GM12878 (cell line): ENCODE measurements around the gene DYRK1B. TPM values are rescaled to one million over a fixed set of nuclear protein-coding genes. Genes with fewer than 3 reads are reported as not detected.

Source experiments
- ATF3 ChIP-seq: IDR thresholded peaks from 2 replicates; pipeline ENCODE4 v1.6.1; 2011; ENCODE audit warnings: low read depth, mild to moderate bottlenecking, low read length, moderate library complexity, borderline replicate concordance; ENCODE audit errors: extremely low read depth
- E2F4 ChIP-seq: IDR thresholded peaks from 2 replicates; pipeline ENCODE4 v1.6.1; 2012; ENCODE audit warnings: low read depth, low read length, improper control_type of control experiment
- HSF1 ChIP-seq: fragments of 150-350 bp; IDR thresholded peaks from 2 replicates; pipeline ENCODE4 v1.6.1; 2014; ENCODE audit warnings: mild to moderate bottlenecking, low read depth, low read length
- IRF4 ChIP-seq: IDR thresholded peaks from 2 replicates; pipeline ENCODE4 v1.6.1; 2011; ENCODE audit warnings: low read depth, low read length
- MEF2B ChIP-seq: fragments of 450-650 bp; IDR thresholded peaks from 2 replicates; pipeline ENCODE4 v1.6.1; 2018; ENCODE audit warnings: mild to moderate bottlenecking, moderate library complexity; ENCODE audit not compliant: partially characterized antibody, poor library complexity, severe bottlenecking
- MLLT1 ChIP-seq: fragments of 450-650 bp; IDR thresholded peaks from 2 replicates; pipeline ENCODE4 v1.6.1; 2016; ENCODE audit warnings: mild to moderate bottlenecking
- PKNOX1 ChIP-seq: fragments of 450-650 bp; IDR thresholded peaks from 2 replicates; pipeline ENCODE4 v1.6.1; 2016; ENCODE audit warnings: mild to moderate bottlenecking
- RAD21 ChIP-seq: IDR thresholded peaks from 2 replicates; pipeline ENCODE4 v1.6.1; 2011; ENCODE audit warnings: mild to moderate bottlenecking, low read depth, low read length, moderate library complexity; ENCODE audit not compliant: insufficient read depth
- RUNX3 ChIP-seq: IDR thresholded peaks from 2 replicates; pipeline ENCODE4 v1.6.1; 2012; ENCODE audit warnings: low read length, inconsistent platforms
- STAT3 ChIP-seq: IDR thresholded peaks from 2 replicates; pipeline ENCODE4 v1.6.1; 2011; ENCODE audit warnings: low read depth, low read length, improper control_type of control experiment
- SUPT20H ChIP-seq: IDR thresholded peaks from 2 replicates; pipeline ENCODE4 v1.6.1; 2011; ENCODE audit warnings: low read depth, mild to moderate bottlenecking, low read length, moderate library complexity, borderline replicate concordance; ENCODE audit not compliant: control insufficient read depth
- SUZ12 ChIP-seq: fragments of 200-600 bp; sonication (generic); IDR thresholded peaks from one replicate; pipeline ENCODE4 v1.6.1; 2018; ENCODE audit warnings: antibody characterized with exemption, mild to moderate bottlenecking; ENCODE audit not compliant: unreplicated experiment
- ZNF217 ChIP-seq: fragments of 450-650 bp; IDR thresholded peaks from 2 replicates; pipeline ENCODE4 v1.6.1; 2017; ENCODE audit warnings: antibody characterized with exemption, mild to moderate bottlenecking
- ZNF24 ChIP-seq: fragments of 450-650 bp; IDR thresholded peaks from 2 replicates; pipeline ENCODE4 v1.6.1; 2017; ENCODE audit warnings: antibody characterized with exemption, mild to moderate bottlenecking
- ZNF687 ChIP-seq: fragments of 450-650 bp; IDR thresholded peaks from 2 replicates; pipeline ENCODE4 v1.6.1; 2017; ENCODE audit warnings: mild to moderate bottlenecking, moderate library complexity
- ZSCAN29 ChIP-seq: fragments of 450-650 bp; IDR thresholded peaks from 2 replicates; pipeline ENCODE4 v1.6.1; 2017; ENCODE audit warnings: mild to moderate bottlenecking, moderate library complexity
- polyA plus RNA-seq, 11 experiments: library from polyadenylated mRNA; depleted of rRNA in 4 of 11; unstranded in 6 of 11; stranded (reverse) in 5 of 11; fragments of >200 nt; fragmentation: Nextera tagmentation in 4 of 11; fragmentation: Illumina TruSeq in 1 of 11; extraction: Ambion mirVana in 4 of 11; extraction: Trizol in 1 of 11; gene quantifications; 1 replicate in 1 of 11; 2 replicates in 10 of 11; pipeline versions ENCODE4 v1.2.1 to v1.2.3, GENCODE V29; 2011 to 2016; ENCODE audit warnings: inconsistent platforms in 2 of 11, missing spikeins in 2 of 11, low read depth in 1 of 11
- total RNA-seq, 4 experiments: library from RNA; depleted of rRNA in 3 of 4; stranded (reverse); fragments of >200 nt in 3 of 4; fragmentation: Illumina TruSeq in 1 of 4; extraction: Trizol in 1 of 4; gene quantifications; 2 replicates each; pipeline versions ENCODE4 v1.2.1 to v1.2.3, GENCODE V29; 2013 to 2021

Gene DYRK1B
- total and polyA plus RNA-seq, 10 of the 15 experiments (the other 5 are each of a cell fraction or from before 2014, with no cell fraction given): 0.07 to 10.2 (median 3.4) TPM; not detected in 1

GRCh38 chr19:39816287-39817048 is 17.5 kb downstream of the DYRK1B start (continued):
- TF ChIP-seq MEF2B (no peak), E2F4 (no peak), PKNOX1 (no peak), IRF4 (no peak), STAT3 (no peak), RUNX3 (peak; percentile 26; the same call in 1 of the 2 replicates), ZSCAN29 (no peak), ZNF687 (no peak), ATF3 (no peak), ZNF24 (no peak), SUZ12 (no peak), HSF1 (no peak), ZNF217 (no peak), MLLT1 (no peak), SUPT20H (no peak), RAD21 (no peak)
